ENCODE data around the gene CACNA2D4.

CACNA2D4 gene

DNA sequence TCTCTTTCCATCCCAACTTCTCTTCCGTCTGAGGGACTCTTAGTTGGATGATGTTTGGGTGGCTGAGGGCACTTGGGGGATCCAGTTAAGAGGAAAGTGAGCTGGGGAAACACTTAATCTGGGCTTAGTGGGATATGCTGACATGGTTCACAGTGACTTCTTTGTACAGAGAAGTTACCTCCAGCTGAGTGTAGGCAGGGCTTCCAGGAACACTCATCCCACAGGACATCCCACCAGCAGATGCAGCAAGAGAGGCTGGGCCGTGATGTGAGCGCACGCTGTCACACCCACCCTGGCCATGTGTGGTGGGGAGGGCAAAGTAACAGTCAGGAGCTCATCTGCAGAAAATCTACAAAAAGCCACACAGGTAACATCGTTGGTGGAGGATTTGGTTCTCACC, 832 bp upstream of the CACNA2D4 start:
- no peak for DNase-seq (ENCODE audit: low read depth)

DNA sequence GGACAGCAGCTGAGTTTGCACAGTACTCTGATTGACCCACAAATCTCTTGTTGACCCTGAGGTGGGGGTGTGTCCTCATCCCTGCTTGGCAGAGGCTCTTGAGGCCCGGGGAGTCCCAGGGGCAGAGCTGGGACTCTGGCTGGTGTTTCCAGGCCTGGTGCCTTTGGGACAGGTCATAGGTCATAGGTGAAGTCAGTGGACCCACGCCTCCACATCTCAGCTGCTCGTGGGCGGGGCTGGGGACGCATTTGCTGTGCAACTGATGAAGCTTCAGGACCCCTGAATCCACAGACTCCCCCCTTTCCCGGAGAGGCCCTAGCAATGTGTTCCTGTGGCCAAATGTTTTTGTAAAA, 408 bp upstream of the CACNA2D4 start:
- DNase-seq (ENCODE audit: low read depth): no peak

DNA sequence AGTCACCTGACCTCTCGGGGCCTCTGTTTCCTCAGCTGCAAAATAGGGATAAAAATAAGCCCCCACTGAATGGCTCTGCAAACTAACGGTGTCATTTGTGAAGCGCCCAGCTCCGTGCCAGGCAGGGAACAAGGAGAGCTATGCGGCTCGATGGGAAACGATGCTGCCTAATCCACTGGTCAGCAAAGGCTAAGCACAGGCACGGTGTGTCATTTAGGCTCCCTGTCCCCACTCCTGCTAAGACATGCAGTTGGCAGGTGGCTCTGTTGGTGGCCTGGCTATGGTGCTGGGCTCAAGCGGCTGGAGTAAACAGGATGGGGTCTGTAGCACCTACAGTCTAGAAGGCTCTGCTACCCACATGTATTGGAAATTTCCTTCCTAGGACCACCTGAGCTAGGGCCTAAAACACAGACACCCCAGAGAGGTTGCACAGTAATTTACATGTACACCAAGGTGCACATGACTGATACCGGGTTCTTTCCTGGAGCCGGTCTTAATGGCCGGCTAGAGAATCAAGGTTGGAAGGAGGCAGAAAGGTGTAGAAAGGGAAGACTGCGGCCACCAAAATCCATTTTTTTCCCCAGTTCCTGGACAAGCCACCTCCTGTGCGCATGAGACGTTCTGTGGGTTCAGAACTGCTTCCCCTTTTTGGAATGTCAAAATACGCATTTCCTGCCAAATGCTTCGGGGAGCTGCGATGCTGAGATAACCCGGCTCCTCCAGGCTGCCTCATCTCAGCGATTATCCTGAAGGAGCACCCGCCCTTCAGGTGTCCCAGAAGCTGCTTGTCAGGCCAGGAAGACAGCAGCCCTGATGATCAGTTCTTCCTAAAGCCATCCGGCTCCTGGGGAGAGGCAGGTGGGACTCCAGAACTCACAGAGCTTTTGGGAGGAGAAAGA, 1.0 kb downstream of the CACNA2D4 start:
- DNase-seq (ENCODE audit: low read depth): no peak

DNA sequence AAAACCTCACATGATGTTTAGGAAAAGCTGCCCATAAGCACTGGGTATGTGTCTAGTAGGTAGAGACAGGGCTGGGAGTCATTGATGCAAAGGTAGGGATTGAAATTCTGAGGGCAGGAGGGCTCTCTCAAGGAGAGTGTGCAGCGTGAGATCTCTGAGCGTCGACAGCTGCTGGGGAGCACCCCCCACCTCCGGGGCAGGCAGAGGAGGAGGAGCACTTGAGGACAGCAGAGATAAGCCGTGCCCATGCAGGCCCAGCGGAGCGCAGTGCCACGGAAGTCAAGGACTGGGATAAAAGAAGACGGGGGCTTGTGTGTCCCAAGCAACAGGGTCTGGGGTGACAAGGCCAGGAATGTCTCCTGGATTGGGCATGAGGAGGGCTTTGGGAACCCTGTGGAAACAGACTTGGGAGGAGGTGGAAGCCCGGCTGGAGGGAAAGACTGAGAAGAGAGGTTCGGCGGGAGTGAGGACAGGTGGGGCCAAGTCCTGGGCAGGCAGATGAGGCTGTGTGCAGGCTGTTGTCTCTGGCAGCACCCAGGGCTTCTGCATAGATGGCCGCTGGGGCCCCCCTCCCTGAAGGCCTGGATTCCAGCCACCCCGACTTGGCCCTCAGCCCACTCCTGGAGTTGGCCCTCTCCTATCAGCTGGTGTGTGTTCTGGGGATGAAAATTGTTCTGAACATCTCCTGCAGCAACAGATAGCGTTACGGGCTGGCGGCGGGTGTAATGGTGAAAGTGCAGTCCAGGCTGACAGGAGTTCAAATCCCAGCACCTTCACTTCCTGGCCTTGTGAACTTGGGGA, 1.9 kb downstream of the CACNA2D4 start:
- no peak for DNase-seq (ENCODE audit: low read depth)

DNA sequence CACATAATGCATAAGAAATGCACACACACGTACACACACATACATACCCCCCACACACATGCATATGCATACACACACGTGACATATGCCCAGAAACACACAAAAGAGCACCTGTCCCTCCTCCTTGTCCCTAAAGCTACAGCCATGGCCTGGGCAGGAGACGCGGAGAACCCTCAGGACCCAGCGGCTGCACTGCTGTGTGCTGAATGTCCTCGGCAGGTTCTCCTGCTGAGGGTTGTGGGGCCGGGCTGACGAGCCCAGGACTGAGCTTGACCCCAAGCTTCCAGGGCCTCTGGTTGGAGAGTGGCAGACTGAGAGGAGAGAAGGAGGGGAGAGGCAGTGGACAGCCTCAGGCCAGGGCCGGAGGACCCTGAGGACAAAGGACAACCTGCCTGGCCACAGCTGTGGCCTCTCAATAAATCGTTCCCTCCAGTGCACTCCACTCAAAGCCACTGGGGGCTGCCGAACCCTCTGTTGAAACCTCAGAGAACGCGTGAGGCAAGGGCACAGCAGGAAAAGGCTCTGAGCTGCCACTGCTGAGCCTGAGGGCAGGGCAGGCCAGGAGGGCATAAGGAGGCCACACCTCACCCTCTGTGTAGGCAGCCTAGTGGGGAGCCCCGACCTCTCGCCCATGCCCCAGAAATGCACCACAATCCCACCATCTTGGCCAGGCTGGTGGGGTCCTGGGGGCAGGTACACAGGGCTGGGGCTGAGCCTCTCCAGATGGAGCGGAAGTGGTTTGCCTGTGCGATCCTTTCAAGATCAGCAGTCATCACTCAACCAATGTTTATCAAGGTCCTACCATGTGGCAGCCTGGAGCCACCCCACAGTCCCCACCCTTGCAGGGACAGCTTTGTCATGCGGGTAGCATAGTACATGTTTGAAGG, 3.1 kb downstream of the CACNA2D4 start:
- no peak for DNase-seq (ENCODE audit: low read depth)

DNA sequence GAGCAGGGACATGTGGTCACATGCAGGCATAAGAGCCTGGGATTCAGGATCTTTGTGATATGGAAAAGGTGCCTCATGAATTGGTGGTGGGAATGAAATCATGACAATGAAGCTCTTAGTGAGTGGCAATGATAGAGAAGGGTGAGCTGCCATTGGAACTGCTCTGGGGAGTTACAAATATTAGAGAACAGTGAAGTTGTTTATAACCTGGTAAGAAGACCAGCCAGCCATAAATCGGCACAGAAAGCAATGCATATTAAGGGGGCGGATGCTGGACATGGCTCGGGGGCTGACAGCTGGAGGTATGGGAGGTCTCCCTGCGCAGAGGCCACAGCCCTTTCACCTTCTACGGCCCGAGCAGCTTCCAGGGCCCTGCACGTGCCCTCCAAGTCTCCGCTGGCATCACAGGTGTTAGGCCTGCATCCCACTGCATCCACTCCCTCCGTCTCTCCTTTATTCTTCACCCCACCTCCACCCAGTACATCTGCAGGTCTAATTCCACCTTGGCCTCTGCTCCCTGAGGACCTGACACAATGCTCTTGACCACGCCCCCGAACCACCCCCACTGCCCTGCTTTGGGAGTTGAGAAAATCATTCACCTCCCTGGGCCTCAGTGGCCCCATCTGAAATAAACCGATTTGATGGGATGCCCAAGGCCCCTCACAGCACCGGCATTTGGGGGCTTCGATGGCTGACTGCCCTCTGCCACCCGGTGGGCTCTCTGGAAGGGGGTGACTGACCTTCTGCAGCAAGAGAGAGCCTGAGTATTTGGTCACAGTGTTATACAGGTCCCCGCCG, 4.1 kb downstream of the CACNA2D4 start:
- no peak for DNase-seq (ENCODE audit: low read depth)

DNA sequence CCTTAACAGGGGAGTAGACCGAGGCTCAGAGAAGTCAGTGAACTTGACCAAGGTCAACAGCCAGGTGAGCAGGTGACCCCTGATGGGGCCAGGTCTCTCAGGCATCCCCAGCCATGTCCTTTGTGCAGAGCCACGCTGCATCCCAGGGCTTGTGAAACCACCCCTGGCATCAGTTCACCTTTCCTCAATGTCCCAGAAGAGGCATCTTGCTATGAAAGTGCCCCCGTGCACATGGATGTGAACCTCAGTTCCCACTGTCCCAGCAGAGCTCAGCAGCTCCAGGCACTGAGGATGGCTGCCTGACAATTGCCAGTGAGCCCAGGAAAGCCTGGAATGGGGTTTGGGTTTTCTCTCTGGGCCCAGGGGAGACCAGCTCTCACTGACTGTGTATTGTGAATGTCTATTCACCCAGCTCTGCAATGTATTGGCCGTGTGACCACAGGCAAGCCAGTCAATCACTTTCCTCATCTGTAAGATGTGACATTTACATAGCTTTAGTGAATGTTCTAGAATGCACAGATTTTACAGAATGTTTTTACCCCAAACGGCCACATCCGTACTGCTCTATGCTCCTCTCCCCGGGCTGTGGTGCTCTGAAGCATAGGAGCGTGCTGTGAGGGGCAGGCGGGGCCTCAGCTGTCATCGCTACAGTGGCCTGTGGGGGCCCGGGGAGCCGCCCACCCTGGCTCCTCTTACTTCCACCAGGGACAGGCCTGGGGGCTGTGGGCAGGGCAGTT, 4.9 kb downstream of the CACNA2D4 start:
- DNase-seq (ENCODE audit: low read depth): no peak

DNA sequence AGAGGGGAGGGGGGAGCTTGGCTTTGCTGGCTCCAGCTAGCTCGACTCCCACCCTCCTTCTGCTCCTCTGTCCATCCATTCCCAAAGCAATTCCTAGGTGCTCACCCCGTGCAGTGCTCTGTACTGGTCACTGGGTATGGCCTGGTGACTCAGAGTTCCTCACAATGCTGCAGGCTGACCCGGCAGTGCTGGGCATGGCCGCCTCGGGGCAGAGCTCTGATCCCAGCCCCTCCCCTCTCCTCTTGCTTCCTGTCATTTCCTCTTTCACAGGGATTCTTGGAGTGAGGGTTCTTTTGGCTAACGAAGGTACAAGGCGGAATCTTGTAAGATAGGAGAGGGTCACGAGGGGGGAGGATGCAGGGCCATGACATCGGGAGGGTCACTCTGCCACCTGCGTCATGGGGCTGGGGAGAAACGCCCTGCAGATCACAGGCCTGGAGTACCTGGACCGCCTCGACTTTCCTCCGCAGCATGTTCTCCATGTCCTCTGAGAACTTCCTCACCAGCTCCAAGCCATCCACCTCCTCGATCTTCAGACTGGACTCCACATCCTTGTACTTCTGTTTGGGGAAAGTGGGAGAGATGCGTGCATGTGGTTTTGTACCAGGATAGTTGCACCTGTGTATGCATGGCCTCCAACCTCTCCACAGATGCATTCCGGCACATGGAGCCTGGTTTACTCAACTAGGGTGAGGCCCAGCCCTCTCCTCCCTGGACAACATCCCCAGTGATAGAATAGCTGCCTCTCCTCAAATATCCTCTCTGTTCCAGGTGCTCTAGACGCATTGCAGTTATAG, 5.7 kb downstream of the CACNA2D4 start:
- no peak for DNase-seq (ENCODE audit: low read depth)

DNA sequence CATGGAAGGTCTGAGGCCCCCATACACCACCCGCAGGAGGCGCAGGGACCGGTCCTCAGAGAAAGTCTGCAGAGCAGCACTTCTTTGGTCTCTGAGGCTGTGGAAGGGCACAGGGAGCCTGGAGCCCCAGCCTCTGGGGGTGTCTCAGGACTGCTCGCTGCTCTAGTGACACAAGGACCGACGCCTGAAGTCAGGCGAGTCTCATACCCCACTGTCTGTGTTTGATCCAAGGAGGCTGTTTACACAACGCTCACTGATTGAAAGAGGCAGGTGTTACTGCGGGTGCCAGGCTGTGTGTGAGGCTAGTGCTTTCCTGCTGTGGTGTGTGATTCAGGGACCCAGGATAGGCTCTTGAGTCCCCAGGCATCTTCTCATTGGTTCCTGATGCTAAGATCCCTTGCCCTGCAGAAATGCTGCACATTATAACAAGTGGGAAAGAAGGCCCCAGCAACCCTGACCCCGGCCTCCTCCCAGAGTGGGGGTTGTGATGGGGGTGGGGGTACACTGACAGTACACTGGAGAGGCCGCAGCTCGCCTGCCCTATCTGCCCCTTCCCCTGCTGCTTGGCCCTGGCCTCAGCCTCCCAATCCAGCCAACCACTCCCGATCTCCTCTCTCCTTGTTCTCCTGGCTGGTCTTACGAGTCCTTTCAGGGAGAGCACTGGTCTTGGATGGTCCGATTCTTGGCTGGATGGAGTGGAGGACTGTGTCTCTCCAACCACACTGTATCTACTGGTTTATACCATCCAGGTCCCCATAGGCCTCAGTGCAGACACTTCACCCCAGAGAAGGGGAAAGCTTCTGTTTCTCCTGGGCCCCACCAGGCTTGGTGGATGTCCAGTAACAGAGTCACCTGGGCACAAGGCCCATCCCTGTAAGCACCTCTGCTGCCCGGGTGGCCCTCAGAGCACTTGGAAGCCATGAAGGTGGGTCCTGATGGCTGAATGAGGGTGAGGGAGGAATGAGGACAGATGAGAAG, 6.6 kb downstream of the CACNA2D4 start:
- no peak for DNase-seq (ENCODE audit: low read depth)

DNA sequence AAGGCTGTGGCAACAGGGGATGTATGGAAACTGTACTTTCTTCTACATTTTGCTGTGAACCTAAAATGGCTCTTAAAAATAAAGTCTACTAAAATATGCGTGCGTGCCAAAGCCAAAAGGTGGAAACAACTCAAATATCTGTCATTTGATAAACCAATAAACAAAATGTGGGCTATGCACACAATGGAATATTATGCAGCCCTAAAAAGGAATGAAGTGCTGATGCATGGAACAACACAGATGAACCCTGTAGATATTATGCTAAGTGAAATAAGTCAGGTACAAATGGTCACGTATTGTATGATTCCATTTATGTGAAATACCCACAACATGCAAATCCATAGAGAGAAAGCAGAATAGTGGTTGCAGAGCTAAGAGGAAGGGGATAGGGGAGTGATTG, 8.0 kb downstream of the CACNA2D4 start:
- no peak for DNase-seq (ENCODE audit: low read depth)

DNA sequence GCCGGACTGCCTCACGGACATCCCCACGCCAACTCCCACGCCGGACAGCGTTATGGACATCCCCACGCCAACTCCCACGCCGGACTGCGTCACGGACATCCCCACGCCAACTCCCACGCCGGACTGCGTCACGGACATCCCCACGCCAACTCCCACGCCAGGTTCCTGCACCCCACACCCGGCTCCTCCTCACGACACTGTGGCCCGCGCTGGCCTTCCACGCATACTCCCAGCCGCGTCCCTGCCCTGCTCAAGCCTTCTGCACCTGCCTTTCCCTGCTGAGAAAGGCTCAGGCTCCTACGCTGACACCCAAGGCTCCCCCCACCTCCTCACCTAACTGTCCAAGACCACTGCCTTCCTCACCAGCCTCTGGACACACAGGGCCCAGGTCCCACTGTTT, 9.7 kb downstream of the CACNA2D4 start:
- no peak for DNase-seq (ENCODE audit: low read depth)

DNA sequence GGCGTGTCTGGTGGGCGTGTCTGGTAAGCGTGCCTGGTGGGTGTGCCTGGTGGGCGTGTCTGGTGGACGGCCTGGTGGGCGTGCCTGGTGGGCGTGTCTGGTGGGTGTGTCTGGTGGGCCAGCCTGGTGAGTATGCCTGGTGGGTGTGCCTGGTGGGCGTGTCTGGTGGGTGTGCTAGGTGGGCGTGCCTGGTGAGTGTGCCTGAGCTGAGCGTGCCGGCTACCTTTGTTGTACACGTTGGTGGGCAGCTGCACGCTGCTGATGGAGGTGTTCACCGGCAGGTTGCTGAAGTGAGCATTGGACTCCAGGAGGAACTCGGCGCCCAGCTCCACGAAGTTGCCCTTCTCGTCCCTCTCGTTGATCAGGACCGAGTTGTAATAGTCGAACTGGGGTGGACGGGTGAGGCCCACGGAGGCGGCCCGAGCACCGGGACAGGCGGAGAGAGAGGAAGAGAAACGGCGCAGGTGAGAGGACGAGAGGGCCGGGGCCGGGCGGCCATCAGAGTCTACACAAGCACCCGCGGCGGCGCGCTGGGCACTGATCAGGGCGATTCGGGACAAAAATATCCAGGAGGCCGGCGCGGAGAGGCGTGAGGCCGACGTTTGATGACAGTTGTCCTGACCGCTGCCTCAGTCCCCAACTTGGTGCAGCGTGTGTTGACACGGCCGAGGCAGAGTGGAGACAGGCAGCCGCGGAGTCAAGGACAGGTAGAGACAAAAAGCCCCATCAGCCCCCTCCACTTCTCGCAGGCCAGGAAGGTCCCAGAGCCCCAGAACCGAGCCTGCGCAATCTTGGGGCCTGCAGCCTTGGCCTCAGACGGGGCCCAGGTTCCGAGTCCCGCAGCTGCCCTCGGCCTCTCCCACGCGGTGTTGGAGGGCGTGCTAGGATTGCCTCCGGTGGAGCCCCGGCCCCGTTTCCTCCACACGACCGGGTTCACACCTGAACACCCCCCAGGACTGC, 10.5 kb downstream of the CACNA2D4 start:
- no peak for DNase-seq (ENCODE audit: low read depth)

DNA sequence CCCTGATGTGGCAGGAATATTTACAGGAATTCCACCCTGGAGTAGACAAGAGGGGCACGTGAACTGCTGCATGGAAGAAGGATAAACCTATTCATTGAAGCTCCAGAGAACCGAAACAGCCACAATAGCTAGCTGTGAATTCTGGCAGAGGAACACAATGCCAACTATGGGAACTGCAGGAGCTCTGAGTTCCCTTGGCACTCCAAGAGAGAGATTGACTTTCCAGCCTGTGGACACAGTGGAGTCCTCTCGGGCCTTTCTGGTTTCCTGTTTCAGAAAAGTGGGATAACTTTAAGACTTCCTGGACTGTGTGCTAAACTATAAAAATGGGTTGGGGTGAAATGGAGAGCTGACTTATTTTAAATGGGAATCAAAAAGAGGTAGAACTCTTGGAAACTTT, 11.9 kb downstream of the CACNA2D4 start:
- no peak for DNase-seq (ENCODE audit: low read depth)

DNA sequence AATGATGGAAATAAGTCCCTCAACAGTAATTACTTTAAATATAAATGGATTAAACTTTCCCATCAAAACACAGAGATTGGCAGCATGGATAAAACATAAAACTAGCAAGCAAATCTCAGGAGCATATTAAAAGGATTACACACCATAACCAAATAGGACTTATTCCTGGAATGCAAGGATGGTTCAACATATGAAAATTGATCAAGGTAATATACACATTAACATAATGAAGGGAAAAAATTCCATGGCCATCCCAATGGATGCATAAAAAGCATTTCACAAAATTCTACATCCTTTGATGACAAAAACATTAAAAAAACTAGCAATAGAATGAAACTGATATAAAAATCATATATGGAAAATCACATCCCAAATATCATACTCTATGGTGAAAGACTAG, 13.6 kb downstream of the CACNA2D4 start:
- no peak for DNase-seq (ENCODE audit: low read depth)

DNA sequence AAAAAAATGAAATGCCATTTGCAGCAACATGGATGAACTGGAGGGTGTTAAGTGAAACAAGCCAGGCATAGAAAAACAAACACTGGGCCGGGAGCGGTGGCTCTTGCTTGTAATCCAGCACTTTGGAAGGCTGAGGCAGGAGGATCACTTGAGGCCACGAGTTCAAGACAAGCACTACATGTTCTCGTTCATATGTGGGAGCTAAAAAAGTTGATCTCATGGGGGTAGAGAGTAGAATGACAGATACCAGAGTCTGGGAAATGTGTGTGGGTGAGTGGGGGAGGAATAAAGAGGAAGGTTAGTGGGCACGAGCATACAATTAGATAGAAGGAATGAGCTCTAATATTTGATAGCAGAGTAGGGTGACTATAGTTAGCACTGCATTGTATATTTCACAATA, 21.5 kb downstream of the CACNA2D4 start:
- no peak for DNase-seq (ENCODE audit: low read depth)

DNA sequence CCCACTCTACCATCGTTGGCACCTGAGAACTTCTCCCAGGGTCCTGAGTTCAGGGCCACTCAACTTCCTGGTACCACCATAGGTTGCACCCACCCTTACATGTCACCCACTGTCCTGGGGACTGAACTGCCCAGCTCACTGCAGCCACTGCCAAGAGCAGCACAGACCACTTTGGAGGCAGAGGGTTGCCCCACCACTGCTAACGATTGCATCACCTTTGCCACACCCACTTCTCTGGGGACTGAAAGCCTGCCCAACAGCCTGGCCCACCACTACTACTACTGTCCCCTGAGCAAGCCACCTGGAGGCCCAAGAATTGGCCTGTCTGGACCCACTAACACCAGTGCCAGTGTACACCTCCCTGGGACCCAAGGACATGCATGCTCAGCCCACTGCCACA, 27.6 kb downstream of the CACNA2D4 start:
- no peak for DNase-seq (ENCODE audit: low read depth)

DNA sequence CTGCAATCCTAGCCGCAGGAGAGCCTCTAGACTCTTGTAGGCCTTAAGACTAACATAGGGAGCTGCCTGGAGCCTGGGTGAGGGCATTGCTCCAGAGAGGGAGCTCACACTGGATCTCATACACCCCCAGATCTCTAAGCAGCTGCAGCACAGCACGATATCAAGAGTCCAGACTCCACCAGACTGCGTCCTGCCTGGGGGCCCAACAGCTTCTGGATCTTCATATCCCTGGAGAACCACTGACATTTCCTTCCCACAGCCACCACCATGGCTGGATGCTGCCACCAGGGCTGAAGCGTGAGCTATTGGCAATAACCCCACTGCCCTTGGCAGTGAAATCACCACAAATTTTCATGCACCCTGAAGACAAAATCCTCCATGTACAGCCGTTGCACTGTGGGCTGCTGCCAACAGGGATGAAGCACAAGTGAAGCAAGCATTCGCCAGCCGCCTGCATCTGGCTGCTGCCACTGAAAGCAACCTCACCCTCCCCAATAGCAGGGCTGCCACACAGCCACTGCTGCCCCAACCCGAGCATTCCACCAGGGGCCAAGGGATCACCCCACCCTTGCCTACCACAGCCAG, 28.2 kb downstream of the CACNA2D4 start:
- no peak for DNase-seq (ENCODE audit: low read depth)

Measured in stromal cell of bone marrow (primary cell).